HUDEP-2 (cell line): Measurements from ENCODE around the gene TCOF1.

Source experiments
- DNase-seq, 76 experiments: peaks; one replicate each; lab custom pipeline; 2025; ENCODE audit not compliant: unreplicated experiment in 76 of 76; lab: John Stamatoyannopoulos, UW

Gene TCOF1

GRCh38 chr5:150347451-150347850 lies 10.0 kb upstream of the TCOF1 start:
- DNase-seq, result no peak

GRCh38 chr5:150349681-150350275 lies 7.7 kb upstream of the TCOF1 start:
- DNase-seq, result no peak

- DNase-seq, result peak in 58 of 76 experiments; percentile 2 to 63 (median 36)
These were observed 6.8 kb upstream of the TCOF1 start for GRCh38 chr5:150350524-150351344.

- no peak for DNase-seq
These were observed 5.1 kb upstream of the TCOF1 start for GRCh38 chr5:150352244-150353031.

- DNase-seq, result no peak
These were observed 4.3 kb upstream of the TCOF1 start for GRCh38 chr5:150353032-150353675.

GRCh38 chr5:150355791-150356190 lies 1.7 kb upstream of the TCOF1 start:
- DNase-seq, result no peak

- DNase-seq, result no peak
These were observed 762 bp upstream of the TCOF1 start for GRCh38 chr5:150356575-150357294.

GRCh38 chr5:150358261-150359095 lies 981 bp downstream of the TCOF1 start:
- DNase-seq, result peak in 8 of 76 experiments; percentile 5 to 35 (median 12)

GRCh38 chr5:150361301-150361700 lies 3.8 kb downstream of the TCOF1 start:
- no peak for DNase-seq

- DNase-seq, result no peak
These were observed 5.7 kb downstream of the TCOF1 start for GRCh38 chr5:150363185-150363584.

GRCh38 chr5:150364004-150364403 lies 6.5 kb downstream of the TCOF1 start:
- no peak for DNase-seq

- no peak for DNase-seq
These were observed 11.0 kb downstream of the TCOF1 start for GRCh38 chr5:150368526-150368925.

- DNase-seq, result no peak
These were observed 15.1 kb downstream of the TCOF1 start for GRCh38 chr5:150372639-150373038.

- DNase-seq, result no peak
These were observed 17.2 kb downstream of the TCOF1 start for GRCh38 chr5:150374651-150375050.

- DNase-seq, result no peak
These were observed 19.6 kb downstream of the TCOF1 start for GRCh38 chr5:150376799-150377771.

GRCh38 chr5:150377964-150378694 lies 20.6 kb downstream of the TCOF1 start:
- DNase-seq, result no peak

GRCh38 chr5:150384701-150385100 lies 27.2 kb downstream of the TCOF1 start:
- DNase-seq, result no peak
